Heart right ventricle (tissue), 16 donors: ENCODE results near the gene C15orf40. TPM values are rescaled to one million over a fixed set of nuclear protein-coding genes. Genes with fewer than 3 reads are reported as not detected.

ENCODE experiments used
- ATAC-seq, 8 donors: fragments of 200-7000 bp; cut with Tn5 transposase; one replicate each; pipeline ENCODE4 v1.9.1; 2020; ENCODE audit warnings: mild to moderate bottlenecking in 8 of 8, moderate library complexity in 8 of 8, moderate number of reproducible peaks in 1 of 8
- DNase-seq, 2 donors: peaks; one replicate each; pipeline ENCODE4 v3.0.0-alpha.2; 2020
- H3K27ac ChIP-seq, 10 donors: fragments of 200-600 bp; sonication (generic) in 2 of 10; one replicate each; pipeline versions ENCODE4 v1.5.0 to v1.8.0; 2020 to 2022; ENCODE audit warnings: mild to moderate bottlenecking in 3 of 10
- H3K27me3 ChIP-seq, 7 donors: fragments of 200-600 bp; one replicate each; pipeline ENCODE4 v1.8.0; 2021 to 2022; ENCODE audit warnings: mild to moderate bottlenecking in 2 of 7
- H3K36me3 ChIP-seq, 9 donors: fragments of 200-600 bp; sonication (generic) in 1 of 9; one replicate each; pipeline versions ENCODE4 v1.5.0 to v1.8.0; 2020 to 2022; ENCODE audit warnings: mild to moderate bottlenecking in 2 of 9
- H3K4me1 ChIP-seq, 9 donors: fragments of 200-600 bp; sonication (generic) in 1 of 9; one replicate each; pipeline versions ENCODE4 v1.5.0 to v1.8.0; 2020 to 2022; ENCODE audit warnings: mild to moderate bottlenecking in 4 of 9
- H3K4me3 ChIP-seq, 10 donors: fragments of 200-600 bp; sonication (generic) in 2 of 10; one replicate each; pipeline versions ENCODE4 v1.5.0 to v1.8.0; 2020 to 2022; ENCODE audit warnings: mild to moderate bottlenecking in 7 of 10, moderate library complexity in 2 of 10
- H3K9me3 ChIP-seq, 11 donors: fragments of 200-600 bp in 10 of 11; sonication (generic) in 2 of 11; one replicate each; pipeline versions ENCODE4 v1.5.0 to v1.8.0; 2013 to 2022; ENCODE audit warnings: mild to moderate bottlenecking in 2 of 11, control low read depth in 1 of 11, moderate library complexity in 1 of 11
- CTCF ChIP-seq, 9 donors: fragments of 200-600 bp; sonication (generic) in 2 of 9; IDR thresholded peaks; one replicate each; pipeline versions ENCODE4 v1.5.0 to v1.8.0; 2021 to 2022; ENCODE audit warnings: antibody characterized with exemption in 9 of 9, mild to moderate bottlenecking in 5 of 9, moderate library complexity in 1 of 9
- WGBS, 2 donors: extraction: QIAGEN DNeasy Blood & Tissue Kit; methylation state at CpG; one replicate each; pipeline ENCODE4 v1.1.7; 2013; ENCODE audit warnings: inconsistent platforms in 1 of 2; 5-methylcytosine and 5-hydroxymethylcytosine counted together
- intact Hi-C, 10 donors: fragments of 100-400 bp; cut with DNase I; formaldehyde crosslinking; loops; one replicate each; pipeline versions ENCODE4 v1.11.1 to v1.14.2; 2022
- polyA plus RNA-seq, 2 donors: library from polyadenylated mRNA; stranded (reverse); fragments of 200-250 nt; gene quantifications; one replicate each; pipeline ENCODE4 v1.2.3, GENCODE V29; 2013
- total RNA-seq, 10 donors: library from RNA; stranded (reverse); fragmentation: NEBNext Ultra II Directional in 3 of 10; extraction: Animal tissue kit (Norgen Biotek cat#: 25700) in 3 of 10; gene quantifications; one replicate each; pipeline versions ENCODE4 v1.2.1 to v1.2.4, GENCODE V29; 2021 to 2023
- donor health status: Arrhythmogenic right ventricular cardiomyopathy.
- donor health status: ischemic (EF 13 %, LVEDD 7.1; RV severe dilation, severe dysfunction).
- donor health status: healthy with polysubstance abuse.
- donor health status: DM: no; HTN: yes; CAD: no.
- donor health status: DM: no; HTN: no; CAD: no.
- donor health status: ischemic (EF 25% LVEDD 6.9; RV normal size, moderate dysfunction).
- donor health status: ischemic (EF 25% LVEDD 5.7; RV mildly dilated, moderate dysfunction).
- donor health status: healthy.
- donor health status: DM: yes; HTN: yes; CAD: no.
- donor health status: Ischemic cardiomyopathy.
- donor health status: ischemic (EF 35%, LVEDD 5.7; RV mildly dilated, moderate dysfunction).
- donor health status: nonischemic (EF 11% LVEDD 7.7; RV severe dilation, severe dysfunction).
- donor health status: DM: yes; HTN: yes; CAD: no.
- donor health status: PGD.
- donor health status: ischemic (EF 29% LVEDD 5.4; RV normal size, mild dysfunction).
- donor health status: nonischemic (EF 23%, LVEDD 6.1; RV moderate dilation, normal function).

C15orf40 gene
- total and polyA plus RNA-seq, 12 donors = 7.5 to 19.6 (median 11.3) TPM

GRCh38 chr15:82978438-82978837 is 33.0 kb downstream of the C15orf40 start:
- H3K4me3 ChIP-seq = no peak overlapping the region
- intact Hi-C loops = no loop called here
- TF ChIP-seq CTCF (IDR thresholded peaks at IDR 0.05) = no peak
- H3K27ac ChIP-seq = no peak overlapping the region
- DNase-seq (no peak), ATAC-seq (no peak)
- no peaks in the 10 kb centered on the region for H3K9me3 ChIP-seq
- no peaks in the 10 kb centered on the region for H3K27me3 ChIP-seq
- H3K4me1 ChIP-seq = no peaks in the 10 kb centered on the region
- 90 to 94% methylated on average over 5 of the region's 5 CpGs for WGBS, 2 donors
- H3K36me3 ChIP-seq = peaks cover 0 to 6% (median 0%) of the 10 kb centered on the region in 9 donors

- Histone ChIP-seq H3K36me3 (peaks cover 0 to 6% (median 0%) of the 10 kb centered on the region in 9 donors), H3K27ac (no peak overlapping the region), H3K9me3 (no peaks in the 10 kb centered on the region), H3K4me3 (no peak overlapping the region), H3K27me3 (no peaks in the 10 kb centered on the region), H3K4me1 (peaks cover 0 to 3% (median 0%) of the 10 kb centered on the region in 9 donors)
- ATAC-seq = no peak
- no peak for TF ChIP-seq CTCF (IDR thresholded peaks at IDR 0.05)
- intact Hi-C loops = no loop called here
- no peak for DNase-seq
- 73 to 92% methylated on average over 1 of the region's 1 CpG for WGBS, 2 donors
These were observed 34.4 kb downstream of the C15orf40 start for GRCh38 chr15:82977076-82977475.

- no peak for ATAC-seq
These were observed 38.4 kb downstream of the C15orf40 start for GRCh38 chr15:82972990-82973389.

GRCh38 chr15:82971218-82971984 is 40.0 kb downstream of the C15orf40 start:
- intact Hi-C loops = no loop called here
- Histone ChIP-seq H3K4me1 (peaks cover 0 to 25% (median 5%) of the 10 kb centered on the region in 9 donors), H3K36me3 (no peaks in the 10 kb centered on the region), H3K27me3 (no peaks in the 10 kb centered on the region), H3K9me3 (no peaks in the 10 kb centered on the region), H3K27ac (peak overlapping the region in 7 of 10 donors; percentile 34 to 71 (median 48)), H3K4me3 (no peak overlapping the region)
- TF ChIP-seq CTCF (IDR thresholded peaks at IDR 0.05) = no peak
- ATAC-seq = peak in 4 of 8 donors; percentile 14 to 80 (median 64)
- no peak for DNase-seq
- WGBS, 2 donors = 57 to 68% methylated on average over 2 of the region's 2 CpGs

More at GRCh38 chr15:82972990-82973389, 38.4 kb downstream of the C15orf40 start:
- Histone ChIP-seq H3K27ac (no peak overlapping the region), H3K4me1 (peaks cover 0 to 25% (median 5%) of the 10 kb centered on the region in 9 donors), H3K9me3 (no peaks in the 10 kb centered on the region), H3K27me3 (no peaks in the 10 kb centered on the region), H3K4me3 (no peak overlapping the region), H3K36me3 (no peaks in the 10 kb centered on the region)
- WGBS, 2 donors = 57 to 58% methylated on average over 1 of the region's 1 CpG
- TF ChIP-seq CTCF (IDR thresholded peaks at IDR 0.05) = no peak
- DNase-seq = no peak
- intact Hi-C loops = no loop called here
